Midbrain (tissue), 1 donor: ENCODE measurements around the gene STMND1.

Experiments
- DNase-seq: peaks from one replicate; lab custom pipeline; 2025; lab: John Stamatoyannopoulos, UW

STMND1 gene

GRCh38 chr6:17161076-17161475, 59.2 kb downstream of the STMND1 start:
- no peak for DNase-seq

- DNase-seq: no peak
These were observed 63.5 kb downstream of the STMND1 start for GRCh38 chr6:17165383-17165782.

GRCh38 chr6:17167327-17167979, 65.6 kb downstream of the STMND1 start:
- peak; percentile 23 for DNase-seq

- no peak for DNase-seq
These were observed 67.4 kb downstream of the STMND1 start for GRCh38 chr6:17169291-17169690.

GRCh38 chr6:17169711-17170110, 67.9 kb downstream of the STMND1 start:
- no peak for DNase-seq

GRCh38 chr6:17172836-17173470, 71.1 kb downstream of the STMND1 start:
- no peak for DNase-seq

GRCh38 chr6:17178326-17178725, 76.5 kb downstream of the STMND1 start:
- DNase-seq: no peak

- DNase-seq: no peak
These were observed 77.1 kb downstream of the STMND1 start for GRCh38 chr6:17178754-17179529.

GRCh38 chr6:17179530-17180073, 77.8 kb downstream of the STMND1 start:
- no peak for DNase-seq
